ENCODE measurements around the gene TRIP11.

The TRIP11 gene

DNA sequence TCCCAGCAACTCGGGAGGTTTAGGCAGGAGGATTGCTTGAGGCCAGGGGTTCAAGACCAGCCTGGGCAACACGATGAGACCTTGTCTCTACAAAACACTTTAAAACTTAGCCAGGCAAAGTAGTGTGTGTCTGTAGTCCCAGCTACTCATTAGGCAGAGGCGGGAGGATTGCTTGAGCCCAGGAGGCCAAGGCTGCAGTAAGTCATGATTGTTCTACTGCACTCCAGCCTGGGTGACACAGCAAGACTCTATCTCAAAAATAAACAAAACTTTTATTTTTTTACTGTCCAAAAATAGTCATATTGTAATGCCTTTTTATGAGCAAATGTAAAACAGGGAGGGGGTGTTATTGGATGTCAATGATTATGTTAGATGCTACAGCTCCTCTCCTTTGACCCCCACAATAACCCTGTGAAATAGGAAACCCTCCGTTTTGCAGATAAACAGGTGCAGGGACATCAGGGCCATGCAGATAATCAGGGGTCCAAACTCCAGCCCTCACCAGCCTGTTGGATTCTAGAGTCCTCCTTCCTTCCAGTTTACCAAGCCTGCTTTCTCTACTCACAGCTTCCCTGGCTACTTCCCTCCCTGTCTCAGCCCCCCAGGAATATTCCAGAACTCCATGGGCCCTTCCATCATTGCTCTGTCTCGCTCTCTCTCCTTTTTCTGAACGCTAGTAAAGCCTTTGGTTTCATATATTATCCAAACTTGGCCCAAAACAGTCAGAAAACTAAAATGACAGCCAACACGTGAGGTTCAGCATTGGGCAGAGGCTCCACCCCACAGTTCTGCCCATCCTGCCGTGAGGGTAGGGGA lies 86.5 kb downstream of the TRIP11 start:
- DNase-seq = no peak

DNA sequence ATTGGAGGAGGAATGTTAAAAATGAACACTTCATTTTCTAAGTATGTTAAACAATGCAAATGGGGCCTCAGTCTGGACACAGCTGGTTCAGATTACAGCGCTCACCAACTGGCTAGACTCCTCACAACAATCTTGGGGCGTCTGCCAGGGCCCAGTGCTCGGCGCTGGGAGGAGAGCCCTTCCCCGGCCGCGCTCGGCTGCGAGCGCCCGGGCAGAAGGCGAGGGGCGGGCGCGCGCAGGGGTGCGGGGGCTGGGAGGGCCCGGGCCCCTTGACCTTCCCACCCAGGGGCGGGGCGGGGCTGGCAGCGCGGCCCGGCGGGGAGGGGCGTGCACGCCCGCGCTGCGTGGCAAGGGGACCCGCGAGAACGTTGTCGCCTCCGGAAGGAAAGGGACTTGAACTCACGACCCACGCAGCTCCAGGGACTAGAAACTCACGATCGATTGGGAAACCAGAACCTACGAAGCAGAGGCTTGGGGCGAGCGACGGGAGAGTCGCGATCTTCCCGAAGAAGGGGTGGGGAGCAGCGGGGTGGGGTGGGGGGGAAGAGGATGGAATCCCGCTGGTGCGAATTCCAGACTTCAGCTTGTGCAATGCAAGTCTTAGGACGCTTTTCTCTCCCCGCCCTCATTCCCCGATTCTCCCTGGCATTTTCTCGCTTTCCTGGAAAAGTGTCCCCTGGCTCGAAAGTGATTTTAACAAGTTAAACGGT lies 92.2 kb downstream of the TRIP11 start, which contains the start of gene FBLN5:
FBLN5 (minus strand) TSS at position 220 of the 710 bp plus-strand sequence. CDS start 465 bp downstream, outside the sequence.
- DNase-seq = no peak

DNA sequence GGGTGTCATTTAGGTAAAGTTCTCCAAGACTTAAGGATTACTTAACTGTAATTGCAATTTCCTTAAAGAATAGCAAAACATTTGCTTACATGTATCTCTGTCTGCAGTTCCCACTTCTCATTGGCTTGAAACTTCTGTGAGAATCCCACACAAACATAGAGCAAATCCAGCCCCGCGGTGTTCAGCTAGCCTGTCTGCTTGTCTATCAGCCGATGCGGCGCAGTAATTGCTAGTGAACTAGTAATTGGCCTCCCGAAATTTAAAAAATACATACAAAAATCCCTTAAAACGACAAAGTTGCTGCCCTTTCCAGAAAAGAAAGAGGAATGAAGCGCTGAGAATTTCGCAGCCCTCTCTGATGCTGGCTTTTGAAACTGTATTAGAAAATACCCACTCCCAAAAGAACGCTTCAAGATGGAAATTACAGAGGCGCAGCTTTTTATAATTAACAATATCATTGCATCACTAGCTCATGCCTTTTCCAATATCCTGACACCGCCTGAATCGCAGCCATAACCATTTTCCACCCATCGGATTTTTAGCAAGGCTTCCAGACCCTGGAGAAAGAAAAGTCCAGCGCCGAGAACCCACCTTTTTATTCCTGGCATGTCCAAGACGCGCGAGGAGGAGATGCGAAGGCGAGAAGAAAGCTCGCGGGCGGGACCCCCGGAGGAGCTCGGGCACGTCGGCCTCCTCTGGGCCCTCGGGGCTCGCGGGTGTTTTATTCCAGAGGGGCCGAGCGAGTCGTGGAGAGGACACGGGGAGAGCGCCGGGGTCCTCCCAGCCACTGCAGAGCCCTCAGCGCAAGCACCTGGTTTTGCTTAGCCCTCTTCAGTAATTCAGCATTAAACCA lies 93.0 kb downstream of the TRIP11 start:
- no peak for DNase-seq

DNA sequence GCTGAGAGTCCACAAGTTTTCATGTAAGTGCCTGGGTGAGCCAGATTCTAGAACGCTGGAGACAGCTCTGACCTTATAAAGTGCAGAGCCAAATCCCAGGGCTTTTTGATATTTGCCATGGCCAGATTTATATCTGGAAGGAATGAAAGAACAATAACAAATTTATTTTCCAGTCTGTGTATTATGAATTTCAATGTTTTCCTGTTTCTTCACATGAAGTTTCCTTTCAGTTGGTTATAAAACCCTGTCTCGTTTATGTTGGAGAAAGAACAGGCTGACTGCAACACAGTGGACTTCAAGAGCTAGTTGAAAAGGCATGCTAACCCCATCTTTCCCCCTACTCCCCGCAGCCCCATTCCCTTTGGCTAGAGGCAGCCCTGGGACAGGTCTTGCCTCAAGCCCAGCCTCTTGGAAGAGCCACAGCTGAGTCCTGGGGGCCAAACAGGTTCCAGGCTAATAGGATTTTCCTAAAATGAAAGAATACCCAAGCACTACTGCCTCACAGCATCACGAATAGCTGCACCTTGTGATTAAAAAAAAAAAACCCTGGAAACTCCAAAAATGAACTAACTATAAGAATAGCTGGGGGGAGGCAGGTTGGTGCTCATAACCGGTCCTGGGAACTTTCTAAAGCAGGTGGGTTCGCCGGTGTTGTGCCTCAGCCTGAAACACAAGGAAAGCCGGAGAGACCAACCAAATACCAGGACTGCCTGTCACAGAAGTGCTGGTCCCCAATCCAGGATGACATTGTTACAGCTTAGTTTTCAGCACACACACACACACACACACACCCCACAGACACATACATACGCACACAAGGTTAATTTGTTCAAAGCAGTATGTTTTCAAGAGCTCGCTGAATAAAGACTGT lies 93.9 kb downstream of the TRIP11 start:
- no peak for DNase-seq

DNA sequence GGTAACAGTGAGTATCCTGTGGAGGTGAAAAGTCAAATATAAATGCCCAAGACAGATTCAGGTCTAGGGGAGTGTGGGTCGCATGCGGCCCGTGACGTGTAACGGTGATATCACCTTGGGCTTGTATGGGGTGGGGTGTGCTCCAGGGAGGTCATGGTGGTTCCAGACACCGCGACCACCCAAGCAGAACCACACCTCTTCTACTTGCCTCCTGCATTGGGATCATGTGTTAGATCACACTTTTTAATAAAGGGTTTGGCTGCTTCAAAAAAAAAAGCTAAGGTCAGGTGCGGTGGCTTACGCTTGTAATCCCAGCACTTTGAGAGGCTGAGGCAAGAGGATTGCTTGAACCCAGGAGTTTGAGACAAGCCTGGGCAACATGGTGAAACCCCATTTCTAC lies 96.9 kb downstream of the TRIP11 start:
- DNase-seq = no peak

DNA sequence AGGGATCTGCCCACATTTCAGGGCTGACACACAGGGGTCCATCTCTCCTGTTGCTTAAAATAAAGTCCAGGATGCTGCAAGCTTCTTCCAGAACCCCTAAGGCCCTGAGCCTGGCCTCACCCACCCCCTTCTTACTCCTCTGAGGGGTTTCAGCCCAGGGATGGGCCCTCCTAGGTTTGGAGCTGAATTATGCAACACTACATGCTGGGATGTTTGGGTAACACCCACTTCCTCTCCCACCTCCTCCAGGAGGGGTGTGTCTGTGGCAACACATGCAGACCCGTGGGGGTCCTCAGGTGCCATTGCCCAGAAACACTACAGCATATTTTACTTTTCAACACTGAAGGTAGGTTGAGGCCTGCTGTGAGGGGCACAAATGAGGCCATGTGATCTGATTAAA lies 97.7 kb downstream of the TRIP11 start:
- DNase-seq = no peak

DNA sequence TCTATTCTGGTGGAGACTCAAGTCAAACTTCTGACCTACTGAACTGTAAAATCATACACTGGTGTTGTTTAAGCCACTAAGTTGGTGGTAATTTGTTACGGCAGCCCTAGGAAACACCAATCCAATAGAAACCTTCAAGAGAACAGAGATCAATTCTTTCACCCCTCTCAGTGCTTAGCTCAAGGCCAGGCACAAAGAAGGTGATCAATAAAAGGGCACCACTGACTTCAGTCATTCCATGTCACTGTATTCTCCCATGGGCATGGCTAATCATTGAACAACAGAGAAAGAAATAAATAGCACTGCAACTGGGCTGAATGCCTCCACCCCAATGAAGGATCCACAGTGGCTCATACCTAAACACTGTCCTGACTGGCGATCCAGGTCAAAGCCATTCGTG lies 99.7 kb downstream of the TRIP11 start:
- no peak for DNase-seq

DNA sequence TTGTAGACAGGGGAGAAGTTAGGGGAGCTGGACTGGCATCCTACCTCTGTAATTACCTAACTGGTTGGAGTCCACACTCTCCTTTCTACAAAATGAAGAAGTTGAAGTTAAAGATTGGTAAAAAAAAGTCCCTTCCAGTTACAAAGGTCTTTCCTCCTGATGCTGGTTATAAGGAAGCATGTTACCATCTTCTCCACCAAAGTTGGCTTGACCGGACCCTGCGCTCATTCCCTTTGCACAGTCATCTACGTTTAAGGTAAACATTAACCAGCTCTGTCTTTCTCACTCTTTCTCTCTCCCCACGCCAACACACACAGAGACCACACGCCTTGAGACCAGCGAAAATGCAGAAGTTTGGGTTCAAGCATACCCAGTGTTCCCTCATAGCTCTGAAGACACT lies 104.3 kb downstream of the TRIP11 start:
- DNase-seq = no peak

DNA sequence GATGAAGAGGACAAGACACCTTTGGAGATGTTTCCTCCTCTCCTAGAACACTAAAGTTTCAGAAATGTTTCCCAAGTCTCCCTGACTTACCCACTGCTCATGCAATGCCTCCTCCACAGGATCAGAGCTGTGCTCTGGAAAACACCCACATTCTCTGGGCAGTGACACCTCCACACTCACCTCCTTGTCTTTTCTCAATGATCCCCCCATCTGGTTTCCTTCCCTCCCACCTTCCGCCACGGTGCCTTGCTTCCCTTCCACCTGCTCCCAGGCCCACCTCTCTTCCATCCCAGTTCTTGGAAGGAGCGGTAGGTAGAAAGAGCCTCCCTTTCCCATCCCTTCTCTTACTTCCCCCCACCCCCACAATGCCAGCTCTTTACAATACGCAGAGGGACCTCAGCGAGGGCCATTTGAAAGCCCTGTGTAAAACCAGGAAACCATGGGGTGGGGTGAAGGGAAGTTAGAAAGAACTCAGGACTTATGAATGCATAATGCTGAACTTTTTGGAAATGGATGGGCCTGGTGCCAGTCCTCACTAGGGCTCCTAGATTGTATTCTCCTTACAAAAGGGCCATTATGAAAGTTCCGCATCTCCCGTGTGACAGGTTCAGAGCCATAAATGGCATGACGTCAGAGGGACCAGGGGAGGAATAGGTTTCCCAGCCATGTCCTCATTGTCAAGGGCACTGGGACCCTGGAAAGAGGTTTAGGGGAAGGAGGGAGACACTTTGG lies 105.1 kb downstream of the TRIP11 start:
- no peak for DNase-seq

DNA sequence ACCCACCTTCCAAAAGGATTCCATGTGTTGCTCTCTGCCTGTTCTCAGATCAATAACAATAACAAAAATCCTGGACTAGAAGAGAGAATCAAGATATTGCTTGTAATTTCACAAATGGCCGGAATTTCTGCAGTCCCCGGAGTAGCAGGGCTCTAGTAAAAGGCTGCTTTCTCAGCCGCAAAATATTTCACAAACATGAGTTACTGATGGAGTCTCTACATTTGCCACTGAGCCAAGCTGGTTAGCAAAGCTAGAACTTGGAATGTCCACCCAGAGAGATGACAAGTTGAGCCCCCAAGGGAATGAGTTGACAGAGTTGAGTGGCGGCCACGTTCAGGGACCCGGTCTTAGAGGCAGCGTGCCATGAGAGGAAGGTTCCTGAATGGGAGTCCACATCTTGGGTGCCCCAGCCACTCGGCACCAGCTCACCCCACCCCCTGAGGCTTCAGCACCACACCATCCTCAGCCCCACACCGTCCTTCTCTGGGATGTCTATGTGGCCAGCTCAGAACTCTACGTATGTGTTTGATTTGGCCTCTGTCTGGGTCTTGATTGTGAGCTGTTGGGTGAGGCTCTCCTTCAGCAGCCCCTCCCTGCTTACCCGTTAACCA lies 108.3 kb downstream of the TRIP11 start:
- DNase-seq = no peak

DNA sequence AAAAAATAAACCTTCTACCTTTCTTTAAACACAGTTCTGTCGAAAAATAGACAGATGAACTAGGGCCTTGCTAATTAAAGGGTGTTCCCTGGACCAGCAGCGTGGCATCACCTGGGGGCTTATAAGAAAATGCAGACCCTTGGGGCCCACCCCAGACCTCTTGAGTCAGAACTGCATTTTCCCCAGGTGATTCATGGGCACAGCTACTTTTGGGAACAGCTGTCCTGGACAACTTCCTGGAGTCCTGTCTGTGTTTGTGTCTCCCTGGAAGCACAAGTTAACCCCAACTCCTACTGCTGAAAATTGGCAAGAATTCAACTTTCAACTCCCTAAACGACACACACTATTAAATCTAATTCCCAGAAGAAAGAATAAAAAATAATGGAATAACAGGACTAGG lies 110.2 kb downstream of the TRIP11 start:
- DNase-seq = no peak

DNA sequence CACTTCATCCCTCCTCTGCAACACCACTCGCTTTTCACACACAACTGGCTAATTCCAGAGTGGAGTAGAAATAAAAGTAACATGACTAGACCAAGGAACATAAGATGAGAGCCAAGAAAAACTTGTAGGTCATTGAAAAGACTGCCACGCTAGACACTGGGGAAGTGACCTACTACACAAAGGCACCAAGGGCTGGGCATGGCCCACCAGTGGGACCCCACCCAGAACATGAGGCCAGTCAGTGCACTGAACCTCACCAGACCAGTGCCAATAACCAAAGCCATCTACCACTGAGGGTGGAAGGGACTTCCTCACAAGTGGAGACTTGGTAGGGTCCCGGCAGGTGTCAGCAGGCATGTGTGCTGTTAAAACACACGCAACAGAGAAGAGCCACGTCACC lies 112.1 kb downstream of the TRIP11 start:
- DNase-seq = no peak

DNA sequence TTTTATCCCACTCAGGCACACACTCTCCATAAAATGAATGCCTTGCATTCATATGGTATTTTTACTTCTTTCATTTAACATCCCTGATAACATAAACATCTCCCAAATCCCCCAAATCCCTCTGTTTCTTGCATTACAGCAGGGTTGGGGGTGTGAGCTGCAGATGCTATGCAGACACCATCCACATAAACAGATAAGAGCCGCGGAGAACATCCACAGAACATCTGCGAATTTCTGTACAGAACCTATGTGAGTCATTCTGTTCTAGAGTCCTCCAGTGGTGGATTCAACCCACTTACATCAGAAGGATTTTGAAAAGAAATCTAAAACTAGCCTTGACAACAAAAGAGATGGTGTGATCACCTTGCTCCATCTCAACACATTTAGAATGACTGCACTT lies 112.7 kb downstream of the TRIP11 start:
- no peak for DNase-seq

DNA sequence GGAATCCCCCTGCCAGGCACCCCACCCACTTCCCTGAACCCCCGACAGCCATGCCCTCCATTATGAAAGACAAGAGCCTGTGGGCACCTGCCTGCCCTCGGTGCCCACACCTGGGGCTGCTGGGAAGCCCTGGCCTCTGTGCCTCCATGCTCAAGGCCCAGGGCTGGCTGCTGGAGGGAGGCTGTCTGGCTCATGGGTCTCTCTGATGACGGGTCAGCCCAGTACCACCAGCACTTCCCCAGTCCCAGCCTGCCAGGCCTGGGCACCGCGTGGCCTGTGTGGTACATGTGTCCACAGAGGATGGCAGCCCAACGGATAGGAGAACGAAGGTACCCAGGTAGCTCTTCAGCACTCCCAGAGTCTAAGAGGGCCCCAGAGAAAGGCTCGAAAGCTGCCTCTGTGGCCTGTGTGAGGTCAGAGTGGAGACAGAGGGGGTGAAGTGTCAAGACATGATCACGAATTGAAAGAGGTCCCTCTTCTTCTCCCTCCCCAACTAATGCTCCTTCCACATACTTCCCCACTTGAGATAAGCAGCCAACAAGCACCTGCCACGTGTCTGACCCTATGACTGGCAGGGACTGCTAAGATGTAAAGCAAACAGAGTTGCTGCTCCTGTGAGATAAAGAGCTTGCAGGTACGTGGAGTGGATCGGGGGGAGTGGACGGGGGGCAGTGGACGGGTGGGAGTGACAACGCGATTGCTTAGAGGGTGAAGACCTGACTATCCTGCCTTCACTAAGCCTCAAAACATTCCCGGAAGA lies 113.5 kb downstream of the TRIP11 start:
- no peak for DNase-seq

DNA sequence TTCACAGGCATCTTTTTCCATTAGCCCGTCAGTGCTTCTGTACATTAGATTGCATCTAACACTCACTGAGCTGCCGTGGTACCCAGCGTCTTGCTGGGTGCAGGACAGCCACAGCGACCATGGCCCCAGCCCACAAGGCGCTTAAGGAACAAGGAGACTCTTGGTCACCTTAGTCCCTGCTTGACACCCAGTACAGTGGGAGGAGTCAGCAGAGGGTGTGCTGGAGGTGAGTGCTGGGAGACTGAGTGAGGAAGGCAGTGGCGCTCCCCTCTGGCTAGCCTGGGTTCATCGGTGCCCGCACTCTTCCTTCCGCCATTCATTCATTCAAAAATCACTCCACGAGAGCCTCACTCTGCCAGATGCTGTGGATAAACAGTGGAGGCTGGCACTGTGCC lies 114.1 kb downstream of the TRIP11 start:
- DNase-seq = no peak

DNA sequence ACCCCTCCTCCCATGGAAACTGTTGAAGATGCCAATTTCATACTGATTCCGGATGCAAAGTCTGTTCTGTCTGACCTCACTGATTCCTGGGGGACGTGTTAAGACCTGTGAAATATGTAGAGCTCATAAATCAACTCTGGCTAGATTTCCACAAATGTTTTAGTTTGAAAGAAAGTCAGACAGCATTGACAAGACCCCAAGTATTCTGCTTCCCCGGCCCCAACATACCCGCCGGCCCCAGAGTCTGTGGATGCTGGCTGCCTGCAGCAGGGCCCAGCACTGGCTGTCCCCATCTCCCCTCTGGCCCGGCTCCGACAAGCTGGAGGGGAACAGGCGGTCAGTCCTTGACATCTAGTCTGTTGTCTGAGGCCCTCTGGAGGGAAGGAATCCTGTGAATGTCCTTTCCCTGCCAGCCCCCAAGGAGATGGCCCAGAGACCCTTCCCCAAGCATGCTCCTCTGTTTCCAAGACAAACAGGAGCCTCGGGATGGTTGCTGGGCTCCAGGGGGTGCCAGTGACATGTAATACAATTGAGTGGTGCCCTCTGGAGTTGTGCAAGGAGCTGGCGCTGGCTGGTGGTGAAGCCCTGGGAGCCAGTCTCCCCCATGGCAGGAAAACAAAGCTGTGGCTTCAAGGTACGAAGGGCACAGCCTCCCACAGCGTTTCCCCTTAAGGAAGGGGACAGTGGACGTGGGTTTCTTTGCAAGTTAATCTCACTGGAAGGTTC lies 114.7 kb downstream of the TRIP11 start:
- no peak for DNase-seq

DNA sequence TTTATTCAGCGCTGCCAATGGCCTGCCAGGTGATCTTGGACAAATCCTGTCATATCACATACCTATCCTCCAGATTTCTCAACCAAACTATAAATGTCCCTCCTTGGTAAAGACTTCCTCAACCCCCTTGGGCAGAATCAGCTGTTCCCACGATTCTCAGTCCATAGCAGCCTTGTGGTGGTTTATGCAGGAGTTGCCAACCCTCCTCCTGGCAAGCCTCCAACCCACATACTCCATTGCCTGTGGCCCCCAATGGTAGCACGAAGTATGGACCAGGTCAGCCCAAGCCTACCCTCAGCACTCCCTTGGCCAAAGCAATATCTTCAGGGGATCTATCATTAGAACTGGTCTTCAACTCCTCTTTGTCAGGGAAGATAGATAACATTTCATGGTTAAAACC lies 119.3 kb downstream of the TRIP11 start:
- no peak for DNase-seq

DNA sequence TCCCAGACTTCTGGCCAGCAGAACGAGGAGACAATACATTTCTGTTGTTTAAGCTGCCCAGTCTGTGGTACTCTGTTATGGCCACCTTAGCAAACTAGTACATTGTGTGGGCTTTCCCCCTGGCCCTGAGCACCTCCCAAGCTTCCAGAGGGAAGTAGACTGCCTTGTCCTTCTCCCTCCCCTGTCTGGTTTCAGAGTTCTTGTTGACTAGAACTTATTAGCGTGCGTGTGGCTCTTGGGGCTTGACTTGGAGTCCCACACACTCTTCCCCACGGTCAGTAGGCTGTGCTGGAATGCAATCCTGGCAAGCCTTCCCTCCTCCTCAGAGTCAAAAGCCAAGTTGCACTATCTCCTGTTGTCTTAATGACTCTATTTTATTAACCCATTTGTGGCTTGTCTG lies 120.0 kb downstream of the TRIP11 start:
- no peak for DNase-seq

DNA sequence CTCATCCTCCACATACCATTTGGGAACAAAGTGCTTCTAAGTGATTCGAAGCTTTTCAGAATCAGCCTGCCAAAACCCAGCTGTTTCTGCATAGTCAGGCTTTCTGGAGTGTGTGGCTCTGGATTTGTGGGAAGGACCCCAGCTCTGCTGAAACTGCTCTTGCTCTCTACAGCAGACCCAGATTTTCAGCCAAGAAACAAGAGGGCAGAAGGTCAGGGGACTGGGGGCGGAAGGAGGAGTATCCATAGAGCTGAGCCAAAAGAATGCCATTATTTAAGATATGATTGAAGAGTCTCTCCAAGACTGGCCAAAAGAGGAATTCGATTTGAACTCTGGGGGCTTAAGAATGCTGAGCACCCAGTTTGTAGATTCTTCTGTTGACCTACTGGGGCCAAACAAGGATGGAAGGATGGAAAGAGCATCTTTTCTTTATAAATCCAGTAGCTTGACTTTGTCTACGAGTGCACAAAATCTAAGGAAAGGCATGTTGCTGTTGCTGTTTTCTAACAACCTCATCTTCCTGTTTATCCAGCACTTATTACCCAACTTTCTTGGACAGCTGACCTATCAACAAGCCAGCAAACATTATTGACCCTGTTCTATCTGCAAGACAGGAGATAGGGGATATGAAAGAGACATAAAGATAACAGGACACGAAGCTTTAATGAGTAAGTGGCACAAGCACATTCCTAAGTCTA lies 121.5 kb downstream of the TRIP11 start:
- no peak for DNase-seq

All from SHP77 (cell line).